ENCODE data around the gene RGS12. TPM values are rescaled to one million over a fixed set of nuclear protein-coding genes. Genes with fewer than 3 reads are reported as not detected.

The RGS12 gene
- total and polyA plus RNA-seq, 3 experiments from 2014 or later, result 2.3 to 3.0 (median 2.4) TPM

DNA sequence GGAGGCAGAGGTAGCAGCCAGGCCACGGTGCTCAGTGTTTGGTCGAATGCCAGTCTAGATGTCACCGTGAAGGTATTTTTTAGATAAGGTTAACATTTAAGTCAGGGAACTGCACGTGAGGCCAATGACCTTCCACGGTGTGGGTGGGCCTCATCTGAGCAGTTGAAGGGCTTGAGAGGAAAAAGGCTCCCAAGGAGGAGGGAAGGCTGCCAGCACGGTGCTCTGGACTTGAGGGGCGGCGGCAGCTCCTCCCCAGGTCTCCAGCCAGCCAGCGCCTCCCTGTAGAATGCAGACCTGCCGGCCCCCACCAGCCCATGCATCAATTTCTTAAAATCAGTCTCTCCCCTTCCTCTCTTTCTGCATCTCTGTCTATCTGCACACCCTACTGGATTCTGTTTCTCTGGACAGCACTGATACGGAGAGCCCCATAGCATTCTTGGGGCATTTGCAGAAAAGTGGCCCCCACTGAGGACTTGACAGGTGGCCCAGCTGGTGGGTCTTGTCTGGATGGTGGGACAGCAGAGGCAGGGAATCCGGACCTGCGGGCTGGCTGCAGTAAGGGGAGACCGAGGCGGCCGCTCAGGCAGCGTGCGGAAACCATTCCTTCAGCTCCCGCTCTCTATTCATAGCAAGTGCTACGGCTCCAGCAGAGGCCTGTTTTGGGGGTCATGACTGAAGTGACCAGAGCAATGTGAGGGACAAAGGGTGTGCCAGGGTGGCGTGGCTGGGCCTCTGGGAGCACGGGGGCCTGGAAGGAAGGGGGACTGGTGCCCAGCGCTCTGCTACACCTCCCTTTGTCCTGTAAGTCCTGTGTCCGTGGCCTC is 7.9 kb upstream of the RGS12 start:
- Histone ChIP-seq H3K4me3 (ENCODE audit: low read length) (no peak overlapping the region), H3K9me3 (ENCODE audit: low read length) (no peaks in the 10 kb centered on the region), H3K36me3 (ENCODE audit: insufficient read depth, low read length) (no peaks in the 10 kb centered on the region), H3K4me1 (ENCODE audit: insufficient read depth, low read length) (no peaks in the 10 kb centered on the region), H3K27ac (ENCODE audit: low read depth, low read length) (no peak overlapping the region), H3K27me3 (ENCODE audit: insufficient read depth, low read length, poor library complexity, severe bottlenecking) (no peaks in the 10 kb centered on the region)
- Mint-ChIP-seq H3K4me1 (no peaks in the 10 kb centered on the region), H3K9me3 (peaks cover 0 to 11% (median 9%) of the 10 kb centered on the region in 5 donors), H3K36me3 (peaks cover 1 to 28% (median 3%) of the 10 kb centered on the region in 3 donors), H3K27ac (peak overlapping the region in 1 of 8 donors; percentile 58), H3K4me3 (peak overlapping the region in 1 of 7 donors; percentile 15), H3K27me3 (peaks cover 14 to 45% of the 10 kb centered on the region in 2 donors)
- POLR2A ChIA-PET, result no interaction called here
- CTCF ChIA-PET, result no interaction called here
- DNase-seq, result no peak

DNA sequence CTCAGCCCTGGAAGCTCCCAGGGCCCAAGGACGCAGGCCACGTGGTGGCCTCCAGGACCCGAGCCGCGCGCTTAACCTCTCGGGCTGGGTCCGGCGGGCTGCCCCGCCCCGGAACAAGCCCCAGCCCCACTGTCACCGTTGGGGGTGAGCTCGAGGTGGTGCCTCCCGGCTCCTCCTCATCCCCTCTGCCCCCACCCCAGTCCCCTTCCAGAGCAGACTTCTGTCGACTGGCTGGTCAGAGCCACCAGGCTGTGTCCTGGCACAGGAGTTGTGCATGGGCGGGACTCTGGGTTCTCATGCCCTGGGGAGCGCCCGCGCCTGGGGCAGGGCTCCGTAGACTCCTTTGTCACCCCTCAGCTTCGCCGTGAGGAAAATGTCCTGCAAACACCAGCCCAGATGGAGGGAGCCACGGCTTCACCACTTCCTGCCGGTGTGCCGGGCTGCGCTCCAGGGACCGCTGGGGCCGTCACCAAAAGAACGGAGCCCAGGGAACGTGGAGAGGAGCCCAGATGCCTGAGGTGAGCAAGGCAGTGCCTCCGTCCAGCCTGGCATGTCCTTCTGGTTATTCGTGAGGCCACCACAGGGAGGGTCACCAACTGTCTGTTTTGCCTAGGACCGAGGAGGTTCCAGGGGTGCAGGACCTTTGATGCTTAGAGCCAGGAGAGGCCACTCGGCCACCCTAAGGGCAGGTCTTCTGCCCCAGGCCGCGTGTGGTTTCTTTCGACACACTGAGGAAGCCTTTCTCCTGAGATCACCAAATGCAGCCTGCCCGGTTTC is 7.1 kb upstream of the RGS12 start:
- Mint-ChIP-seq H3K27ac (no peak overlapping the region), H3K4me3 (no peak overlapping the region), H3K4me1 (no peaks in the 10 kb centered on the region), H3K36me3 (peaks cover 1 to 24% (median 3%) of the 10 kb centered on the region in 3 donors), H3K27me3 (peaks cover 14 to 47% of the 10 kb centered on the region in 2 donors), H3K9me3 (peaks cover 0 to 10% (median 9%) of the 10 kb centered on the region in 5 donors)
- DNase-seq, result no peak
- peaks cover 4% of the 10 kb centered on the region for H3K27me3 ChIP-seq (ENCODE audit: insufficient read depth, low read length, poor library complexity, severe bottlenecking)
- POLR2A ChIA-PET, result no interaction called here
- no peaks in the 10 kb centered on the region for H3K4me1 ChIP-seq (ENCODE audit: insufficient read depth, low read length)
- H3K36me3 ChIP-seq (ENCODE audit: insufficient read depth, low read length), result no peaks in the 10 kb centered on the region
- H3K9me3 ChIP-seq (ENCODE audit: low read length), result no peaks in the 10 kb centered on the region
- no peak overlapping the region for H3K27ac ChIP-seq (ENCODE audit: low read depth, low read length)
- CTCF ChIA-PET, result no interaction called here
- no peak overlapping the region for H3K4me3 ChIP-seq (ENCODE audit: low read length)

DNA sequence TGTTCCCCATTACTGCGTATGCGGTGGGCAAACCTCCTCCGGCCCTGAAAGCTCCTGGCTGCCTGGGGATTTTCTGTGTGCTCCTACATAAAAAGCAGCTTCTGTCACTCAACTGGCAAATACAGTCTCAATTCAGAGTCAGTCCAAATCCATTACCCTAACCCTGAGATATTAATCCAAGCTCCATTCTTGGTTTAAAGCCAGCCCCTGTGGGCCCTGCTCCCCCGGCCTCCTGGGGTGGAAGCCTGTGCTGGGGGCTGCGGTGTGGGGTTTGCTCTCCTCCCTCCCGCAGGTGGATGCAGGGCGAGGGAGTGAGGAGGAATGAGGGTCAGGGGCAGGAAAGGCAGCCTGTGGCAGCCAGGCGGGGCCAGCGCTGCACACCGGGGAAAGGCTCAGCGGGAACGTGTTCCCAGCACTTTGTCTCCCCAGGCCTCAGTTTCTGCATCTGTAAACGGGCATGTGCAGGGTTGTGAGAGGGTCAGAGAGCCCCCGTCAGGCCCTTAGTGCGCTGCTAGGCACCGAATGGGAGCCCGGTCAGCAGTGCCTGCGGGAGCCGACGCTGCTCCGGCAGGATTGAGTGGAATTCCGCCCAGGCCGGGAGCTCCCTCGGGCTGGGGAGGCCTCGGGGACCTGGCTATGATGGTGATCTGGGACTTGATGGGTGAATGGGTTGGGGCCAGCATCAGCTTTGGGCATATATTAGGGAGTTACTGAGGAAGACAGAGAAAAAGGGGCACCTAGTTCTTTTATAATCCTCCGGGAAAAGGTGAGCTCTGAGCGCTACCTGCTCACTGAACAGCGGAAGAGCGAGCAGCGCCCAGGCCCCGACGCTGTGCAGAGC is 6.3 kb upstream of the RGS12 start:
- H3K27ac ChIP-seq (ENCODE audit: low read depth, low read length), result no peak overlapping the region
- no peaks in the 10 kb centered on the region for H3K9me3 ChIP-seq (ENCODE audit: low read length)
- peaks cover 0 to 10% (median 8%) of the 10 kb centered on the region in 5 donors for H3K9me3 Mint-ChIP-seq
- peak overlapping the region in 1 of 7 donors; percentile 68 for H3K4me3 Mint-ChIP-seq
- peaks cover 7% of the 10 kb centered on the region for H3K27me3 ChIP-seq (ENCODE audit: insufficient read depth, low read length, poor library complexity, severe bottlenecking)
- H3K27me3 Mint-ChIP-seq, result peaks cover 13 to 44% of the 10 kb centered on the region in 2 donors
- no peaks in the 10 kb centered on the region for H3K36me3 ChIP-seq (ENCODE audit: insufficient read depth, low read length)
- peaks cover 2 to 3% (median 3%) of the 10 kb centered on the region in 3 donors for H3K4me1 Mint-ChIP-seq
- peaks cover 2% of the 10 kb centered on the region for H3K4me1 ChIP-seq (ENCODE audit: insufficient read depth, low read length)
- CTCF ChIA-PET, result no interaction called here
- DNase-seq, result no peak
- no peak overlapping the region for H3K4me3 ChIP-seq (ENCODE audit: low read length)
- POLR2A ChIA-PET, result no interaction called here
- H3K36me3 Mint-ChIP-seq, result peaks cover 0 to 17% (median 2%) of the 10 kb centered on the region in 3 donors
- no peak overlapping the region for H3K27ac Mint-ChIP-seq

DNA sequence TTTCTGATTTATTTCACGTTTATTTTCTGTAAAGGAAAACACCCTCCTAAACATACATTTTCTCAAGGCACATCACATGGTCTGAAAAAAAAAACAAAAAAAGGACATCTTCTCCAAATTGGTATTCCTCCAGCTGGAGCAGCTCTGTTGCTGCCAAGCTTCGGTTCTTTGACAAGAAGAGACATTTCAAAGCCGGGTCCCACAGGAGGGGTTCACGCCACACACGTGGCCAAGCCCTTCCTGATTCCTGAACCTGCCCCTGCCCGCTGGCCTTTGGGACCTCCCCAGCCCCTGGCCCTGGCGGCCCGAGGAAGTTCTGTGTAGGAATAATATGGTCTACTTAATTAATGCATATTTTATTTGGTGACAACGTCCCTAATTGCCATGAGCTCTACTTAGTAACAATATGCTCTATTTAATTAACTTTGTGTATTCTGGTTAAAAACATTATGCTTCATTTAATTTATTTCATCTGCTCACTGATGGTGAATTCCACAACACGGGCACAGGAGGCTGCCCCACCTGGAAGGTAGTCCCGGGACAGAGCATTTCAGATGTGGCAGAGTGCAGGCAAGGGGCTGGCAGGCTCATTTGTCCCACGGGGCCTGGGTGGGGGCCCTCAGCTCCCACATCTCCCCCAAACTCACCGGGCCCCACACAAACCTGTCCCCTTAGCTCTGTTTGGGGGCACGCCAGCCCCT is 5.4 kb upstream of the RGS12 start:
- no peak overlapping the region for H3K27ac ChIP-seq (ENCODE audit: low read depth, low read length)
- no peak for DNase-seq
- Mint-ChIP-seq H3K4me3 (no peak overlapping the region), H3K27me3 (peaks cover 14 to 41% of the 10 kb centered on the region in 2 donors), H3K4me1 (peaks cover 6 to 8% (median 6%) of the 10 kb centered on the region in 3 donors), H3K27ac (no peak overlapping the region), H3K9me3 (peaks cover 0 to 4% (median 2%) of the 10 kb centered on the region in 5 donors), H3K36me3 (peaks cover 0 to 11% (median 2%) of the 10 kb centered on the region in 3 donors)
- no peak overlapping the region for H3K4me3 ChIP-seq (ENCODE audit: low read length)
- peaks cover 6% of the 10 kb centered on the region for H3K4me1 ChIP-seq (ENCODE audit: insufficient read depth, low read length)
- H3K27me3 ChIP-seq (ENCODE audit: insufficient read depth, low read length, poor library complexity, severe bottlenecking), result peaks cover 7% of the 10 kb centered on the region
- no peaks in the 10 kb centered on the region for H3K9me3 ChIP-seq (ENCODE audit: low read length)
- ChIA-PET POLR2A (no interaction called here), CTCF (no interaction called here)
- no peaks in the 10 kb centered on the region for H3K36me3 ChIP-seq (ENCODE audit: insufficient read depth, low read length)

GRCh38 chr4:3287972-3288570 is 4.8 kb upstream of the RGS12 start:
- POLR2A ChIA-PET, result no interaction called here
- Mint-ChIP-seq H3K36me3 (peaks cover 0 to 5% (median 2%) of the 10 kb centered on the region in 3 donors), H3K27ac (no peak overlapping the region), H3K9me3 (no peaks in the 10 kb centered on the region), H3K27me3 (peaks cover 11 to 41% of the 10 kb centered on the region in 2 donors), H3K4me3 (no peak overlapping the region), H3K4me1 (peaks cover 6 to 8% (median 6%) of the 10 kb centered on the region in 3 donors)
- no peak for DNase-seq
- Histone ChIP-seq H3K27me3 (ENCODE audit: insufficient read depth, low read length, poor library complexity, severe bottlenecking) (peaks cover 7% of the 10 kb centered on the region), H3K36me3 (ENCODE audit: insufficient read depth, low read length) (no peaks in the 10 kb centered on the region), H3K27ac (ENCODE audit: low read depth, low read length) (no peak overlapping the region), H3K4me1 (ENCODE audit: insufficient read depth, low read length) (peaks cover 6% of the 10 kb centered on the region), H3K9me3 (ENCODE audit: low read length) (no peaks in the 10 kb centered on the region), H3K4me3 (ENCODE audit: low read length) (no peak overlapping the region)
- CTCF ChIA-PET, result no interaction called here

GRCh38 chr4:3288571-3289094 is 4.2 kb upstream of the RGS12 start:
- Histone ChIP-seq H3K36me3 (ENCODE audit: insufficient read depth, low read length) (no peaks in the 10 kb centered on the region), H3K27me3 (ENCODE audit: insufficient read depth, low read length, poor library complexity, severe bottlenecking) (peaks cover 7% of the 10 kb centered on the region), H3K4me1 (ENCODE audit: insufficient read depth, low read length) (peaks cover 6% of the 10 kb centered on the region), H3K27ac (ENCODE audit: low read depth, low read length) (no peak overlapping the region), H3K4me3 (ENCODE audit: low read length) (no peak overlapping the region), H3K9me3 (ENCODE audit: low read length) (no peaks in the 10 kb centered on the region)
- peaks cover 11 to 36% of the 10 kb centered on the region in 2 donors for H3K27me3 Mint-ChIP-seq
- peaks cover 0 to 2% (median 0%) of the 10 kb centered on the region in 3 donors for H3K36me3 Mint-ChIP-seq
- no peak overlapping the region for H3K27ac Mint-ChIP-seq
- no peaks in the 10 kb centered on the region for H3K9me3 Mint-ChIP-seq
- no peak for DNase-seq
- ChIA-PET CTCF (no interaction called here), POLR2A (no interaction called here)
- H3K4me1 Mint-ChIP-seq, result peaks cover 9 to 11% (median 10%) of the 10 kb centered on the region in 3 donors
- H3K4me3 Mint-ChIP-seq, result no peak overlapping the region

DNA sequence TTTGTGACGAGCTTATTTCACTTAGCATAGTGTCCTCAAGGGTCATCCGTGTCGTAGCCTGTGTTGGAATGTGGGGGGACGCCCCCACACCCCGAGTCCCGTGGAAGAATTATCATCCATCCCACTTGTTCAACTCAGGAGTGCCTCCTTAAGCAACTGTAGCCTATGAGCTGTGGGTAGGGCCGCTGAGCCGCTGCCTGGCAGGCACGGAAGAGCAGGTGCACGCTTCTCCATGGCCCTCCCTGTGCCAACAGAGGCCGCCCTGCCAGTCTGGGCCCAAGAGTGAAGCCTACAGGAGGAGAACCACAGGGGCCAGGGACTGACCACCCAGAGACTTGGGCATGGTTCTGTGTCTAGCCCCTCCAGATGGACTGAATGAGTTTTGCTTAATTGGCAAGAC is 2.3 kb upstream of the RGS12 start:
- Mint-ChIP-seq H3K27ac (peak overlapping the region in 2 of 8 donors; percentile 3 to 50), H3K36me3 (peaks cover 0 to 2% (median 0%) of the 10 kb centered on the region in 3 donors), H3K9me3 (no peaks in the 10 kb centered on the region), H3K4me3 (peak overlapping the region in 5 of 7 donors; percentile 15 to 72 (median 45)), H3K27me3 (peaks cover 12 to 29% of the 10 kb centered on the region in 2 donors), H3K4me1 (peaks cover 14% of the 10 kb centered on the region in 3 donors)
- DNase-seq, result no peak
- CTCF ChIA-PET, result interaction anchor here (1.2 kb wide), 1 partner anchor 47 kb away, joined by 4 read pairs; no protein-coding TSS in a partner anchor
- Histone ChIP-seq H3K36me3 (ENCODE audit: insufficient read depth, low read length) (no peaks in the 10 kb centered on the region), H3K4me1 (ENCODE audit: insufficient read depth, low read length) (peaks cover 6% of the 10 kb centered on the region), H3K27me3 (ENCODE audit: insufficient read depth, low read length, poor library complexity, severe bottlenecking) (peaks cover 7% of the 10 kb centered on the region), H3K27ac (ENCODE audit: low read depth, low read length) (no peak overlapping the region), H3K4me3 (ENCODE audit: low read length) (no peak overlapping the region), H3K9me3 (ENCODE audit: low read length) (no peaks in the 10 kb centered on the region)
- POLR2A ChIA-PET, result no interaction called here
